Measurements from ENCODE around the gene EFNA1.

GRCh38 chr1:155169541-155169940, 41.9 kb downstream of the EFNA1 start:
- TF ChIP-seq TCF7L2 (IDR thresholded peaks at IDR 0.05; ENCODE audit: borderline replicate concordance, low read depth, low read length) (no peak), CTCF (tag by site-specific recombination; IDR thresholded peaks at IDR 0.05) (no peak), GLIS2 (tag by site-specific recombination; IDR thresholded peaks at IDR 0.05) (no peak), ZNF24 (tag by site-specific recombination; IDR thresholded peaks at IDR 0.05) (no peak), ZNF629 (tag by site-specific recombination; IDR thresholded peaks at IDR 0.05) (no peak), ZNF433 (tag by site-specific recombination; IDR thresholded peaks at IDR 0.05; ENCODE audit: low read depth) (no peak), ZNF274 (IDR thresholded peaks at IDR 0.05; ENCODE audit: low read length) (no peak), ZNF274 (tag by site-specific recombination; IDR thresholded peaks at IDR 0.05; ENCODE audit: borderline replicate concordance) (no peak), ZNF510 (tag by site-specific recombination; IDR thresholded peaks at IDR 0.05; ENCODE audit: insufficient replicate concordance) (no peak), KLF16 (tag by site-specific recombination; IDR thresholded peaks at IDR 0.05) (no peak), ZNF335 (tag by site-specific recombination; conservative IDR thresholded peaks at IDR 0.05) (no peak), TSHZ1 (tag by site-specific recombination; IDR thresholded peaks at IDR 0.05; ENCODE audit: borderline replicate concordance) (no peak), ZSCAN30 (tag by site-specific recombination; IDR thresholded peaks at IDR 0.05) (no peak), ZNF747 (tag by site-specific recombination; IDR thresholded peaks at IDR 0.05) (no peak)

Data from HEK293 (cell line).